IPS DF 4.7 (cell line): Measurements from ENCODE around the gene CPXM2.

Experiments
- DNase-seq: peaks from one replicate; pipeline ENCODE4 v3.0.0-alpha.2; 2013; ENCODE audit warnings: low spot score; ENCODE audit errors: extremely low read depth

The CPXM2 gene

DNA sequence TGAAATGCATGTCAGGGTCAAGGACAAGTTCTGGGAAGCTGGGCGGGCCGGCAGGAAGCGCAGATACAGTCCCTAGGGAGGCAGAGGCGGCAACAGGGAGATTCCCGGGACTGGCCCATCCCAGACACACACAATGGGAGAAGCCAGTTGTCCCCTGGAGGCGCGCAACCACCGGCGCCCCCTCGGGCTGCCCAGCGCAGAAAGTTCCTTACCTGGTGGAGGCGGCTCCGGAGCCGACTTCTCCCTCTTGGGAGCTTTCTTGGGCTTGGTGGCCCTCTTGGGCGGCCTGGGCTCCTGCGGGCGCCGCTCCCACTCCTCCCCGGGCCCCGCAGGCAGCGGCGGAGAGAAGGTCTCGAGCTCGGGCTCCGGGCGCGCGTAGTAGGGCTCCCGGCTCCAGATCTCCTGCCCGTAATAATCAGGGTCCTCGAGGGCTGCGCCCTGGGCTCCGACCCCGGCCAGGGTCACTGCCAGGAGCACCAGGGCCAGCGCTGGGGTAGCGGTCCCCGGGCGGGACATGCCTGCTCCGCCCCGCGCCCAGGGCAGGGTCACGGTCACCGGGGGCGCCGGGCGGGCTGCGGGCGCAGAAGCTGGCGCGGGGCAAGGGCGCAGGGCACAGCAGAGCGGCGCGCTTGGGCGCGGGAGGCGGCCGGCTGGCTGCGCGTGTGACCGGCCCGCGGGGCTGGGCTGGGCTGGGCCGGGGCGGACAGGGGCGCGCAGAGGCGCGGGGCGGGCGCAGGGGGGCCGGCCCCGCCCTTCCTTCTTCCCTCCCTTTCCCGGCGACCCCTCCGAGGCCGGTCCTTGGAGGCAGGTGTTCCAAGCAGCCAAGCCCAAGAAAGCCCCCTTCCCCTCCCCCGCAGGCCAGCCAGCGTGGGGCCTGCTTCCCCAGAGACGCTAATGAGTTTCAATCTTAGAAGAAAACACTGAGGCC, at the start of gene CPXM2:
CPXM2 (minus strand) TSS at position 664 of the 928 bp plus-strand sequence; CDS start at position 516, 148 bp downstream.
- DNase-seq, result no peak

DNA sequence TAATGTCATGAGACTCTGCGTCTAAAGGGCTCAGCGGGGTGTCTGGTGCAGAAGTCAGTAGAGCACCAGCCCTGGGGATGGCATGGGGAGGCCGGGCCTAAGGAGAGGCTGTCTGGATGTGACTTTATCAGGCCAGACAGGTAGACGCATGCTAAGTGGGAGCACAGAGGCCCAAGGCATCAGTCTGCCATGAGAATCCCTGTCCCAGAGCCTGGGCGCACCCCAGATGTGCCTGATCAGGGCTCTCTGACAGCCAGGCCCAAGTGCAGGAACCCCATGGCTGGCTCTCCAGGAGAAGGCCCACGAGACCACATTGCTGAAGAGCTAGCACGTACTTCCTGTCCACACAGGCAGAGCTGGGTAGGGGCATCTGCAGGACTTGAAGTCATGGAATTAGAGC, 48.0 kb upstream of the CPXM2 start:
- DNase-seq, result no peak

DNA sequence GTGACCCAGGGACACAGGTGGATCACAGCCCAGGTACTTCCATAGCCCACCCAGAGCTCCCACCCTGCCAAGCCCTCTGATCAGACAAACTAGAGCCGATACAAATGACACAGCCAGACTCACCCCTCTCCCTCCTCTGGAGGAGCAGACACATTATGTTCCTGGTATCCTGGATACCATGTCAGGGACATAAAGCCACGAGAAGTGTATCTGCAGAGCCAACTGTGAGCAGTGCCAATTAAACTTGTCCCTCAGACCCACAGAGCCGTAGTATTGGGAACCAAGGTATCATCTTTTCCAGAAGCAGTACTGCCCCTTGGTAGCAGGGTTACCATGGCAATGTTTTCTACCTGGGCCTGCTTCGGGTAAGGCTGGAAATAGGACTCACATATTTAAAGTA, 47.3 kb upstream of the CPXM2 start:
- DNase-seq, result no peak

DNA sequence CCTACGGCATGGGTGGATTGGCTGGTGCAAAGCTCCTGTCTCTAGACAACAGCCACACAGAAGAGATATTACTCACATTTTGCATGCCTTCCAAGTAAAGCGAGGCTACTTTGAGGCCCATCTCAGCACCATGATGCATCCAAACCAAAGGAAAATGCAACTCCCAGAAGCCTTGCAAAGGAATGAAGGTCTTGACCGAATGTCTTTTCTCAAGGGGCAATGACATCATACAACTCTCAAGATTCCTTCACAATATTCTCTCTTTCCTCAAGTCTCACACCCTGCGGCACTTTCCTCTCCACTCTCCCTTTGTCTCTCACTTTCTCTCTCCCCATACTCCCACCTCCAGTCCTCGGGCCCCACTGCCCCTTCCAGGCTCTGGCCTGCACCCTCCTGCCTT, 44.8 kb upstream of the CPXM2 start:
- DNase-seq, result no peak

DNA sequence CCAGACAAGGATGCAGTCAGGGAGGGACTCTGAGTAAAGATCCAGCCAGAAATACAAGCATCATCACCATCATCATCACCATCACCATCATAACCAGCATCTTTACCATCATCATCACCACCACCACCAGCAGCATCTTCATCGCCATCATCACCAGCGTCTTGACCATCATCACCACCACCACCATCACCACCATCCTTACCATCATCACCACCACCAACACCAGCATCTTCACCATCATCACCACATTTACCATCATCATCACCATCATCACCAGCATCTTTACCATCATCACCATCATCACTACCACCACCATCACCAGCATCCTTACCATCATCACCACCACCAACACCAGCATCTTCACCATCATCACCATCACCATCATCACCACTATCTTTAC, 44.1 kb upstream of the CPXM2 start:
- DNase-seq, result no peak

DNA sequence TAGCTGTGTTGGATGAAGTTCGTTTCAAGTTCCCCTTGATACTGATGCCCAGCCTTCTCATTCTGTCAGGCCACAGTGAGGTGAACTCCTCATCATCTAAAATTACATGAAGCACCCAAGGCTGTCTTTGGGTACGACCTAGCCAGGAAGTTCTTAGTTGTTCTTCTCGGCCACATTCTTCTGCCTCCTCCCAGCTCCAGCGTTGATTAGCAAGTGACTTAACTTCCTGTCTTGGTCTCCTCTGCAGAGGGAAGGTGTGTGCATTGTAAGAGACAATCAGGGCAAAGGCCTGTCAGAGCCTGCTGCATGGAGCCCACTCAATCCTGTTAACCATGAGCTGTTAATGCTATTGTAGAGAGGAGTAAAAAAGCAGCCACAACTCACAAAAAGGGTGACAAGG, 43.2 kb upstream of the CPXM2 start:
- no peak for DNase-seq

DNA sequence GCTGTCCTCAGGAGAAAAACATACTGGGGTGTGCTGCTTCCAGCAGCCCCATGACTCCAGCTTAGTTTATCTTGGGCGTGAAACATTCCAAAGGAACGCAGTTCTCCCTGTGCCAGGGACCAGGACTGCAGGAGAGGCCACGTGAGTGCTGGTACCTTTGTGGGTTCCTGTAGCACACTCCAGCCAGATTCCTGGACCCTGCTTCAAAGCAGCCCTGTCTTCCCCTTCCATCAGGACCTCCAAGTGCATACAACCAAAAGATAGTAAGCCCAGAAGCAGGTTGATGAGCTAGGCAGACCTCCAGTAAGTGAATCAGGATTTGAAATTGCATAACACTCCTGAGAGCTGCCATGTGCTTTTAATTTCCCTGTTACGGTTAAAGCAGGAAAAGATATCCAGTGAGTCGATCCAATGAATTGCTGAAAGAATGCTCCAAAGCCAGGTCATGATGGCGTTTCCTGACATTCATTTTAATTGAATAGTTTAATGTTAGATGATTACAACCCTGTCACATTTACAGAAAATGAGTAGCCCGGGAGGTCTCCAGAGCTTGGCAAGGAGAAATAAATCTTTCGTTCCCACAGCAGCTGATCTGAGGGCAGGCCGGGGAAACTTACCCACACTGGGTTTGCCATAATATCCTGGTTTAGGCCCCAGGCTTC, 38.9 kb upstream of the CPXM2 start:
- DNase-seq, result no peak

DNA sequence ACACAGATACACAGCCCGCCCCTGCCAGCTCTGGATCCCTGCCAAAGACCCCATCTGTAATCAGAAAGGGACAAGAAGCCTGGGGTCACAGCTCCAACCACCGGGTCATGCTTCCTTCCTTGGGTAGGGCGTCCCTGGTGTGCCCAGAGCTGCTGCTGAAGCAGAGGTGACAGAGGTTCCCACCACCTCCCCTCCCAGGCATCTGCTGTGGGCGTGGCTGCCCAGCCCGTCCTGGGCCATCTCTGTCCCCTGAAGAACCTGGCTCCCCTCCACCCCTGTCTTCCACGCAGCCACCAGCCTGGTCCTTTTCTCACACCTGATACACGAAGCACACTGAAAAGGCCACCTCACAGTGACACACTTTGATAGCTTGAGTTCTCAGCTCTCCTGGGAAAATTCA, 38.2 kb upstream of the CPXM2 start:
- DNase-seq, result no peak

DNA sequence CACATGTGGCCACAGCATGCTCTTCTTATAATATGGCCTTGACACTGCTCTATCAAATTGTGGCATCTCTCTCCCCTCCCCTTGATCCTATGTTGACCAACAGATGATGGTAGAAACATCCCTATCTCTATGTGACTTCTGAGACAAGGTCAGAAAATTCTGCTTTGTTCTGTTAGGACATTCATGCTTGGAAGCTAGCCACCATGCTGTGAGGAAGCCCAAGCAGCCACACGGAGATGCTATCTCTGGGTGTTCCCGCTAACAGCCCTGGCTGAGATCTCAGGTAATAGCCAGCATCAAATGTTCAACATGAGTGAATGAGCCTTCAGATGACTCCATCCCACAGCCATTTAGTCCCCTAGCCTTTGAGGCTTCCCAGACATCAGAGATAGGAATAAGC, 36.8 kb upstream of the CPXM2 start:
- no peak for DNase-seq

DNA sequence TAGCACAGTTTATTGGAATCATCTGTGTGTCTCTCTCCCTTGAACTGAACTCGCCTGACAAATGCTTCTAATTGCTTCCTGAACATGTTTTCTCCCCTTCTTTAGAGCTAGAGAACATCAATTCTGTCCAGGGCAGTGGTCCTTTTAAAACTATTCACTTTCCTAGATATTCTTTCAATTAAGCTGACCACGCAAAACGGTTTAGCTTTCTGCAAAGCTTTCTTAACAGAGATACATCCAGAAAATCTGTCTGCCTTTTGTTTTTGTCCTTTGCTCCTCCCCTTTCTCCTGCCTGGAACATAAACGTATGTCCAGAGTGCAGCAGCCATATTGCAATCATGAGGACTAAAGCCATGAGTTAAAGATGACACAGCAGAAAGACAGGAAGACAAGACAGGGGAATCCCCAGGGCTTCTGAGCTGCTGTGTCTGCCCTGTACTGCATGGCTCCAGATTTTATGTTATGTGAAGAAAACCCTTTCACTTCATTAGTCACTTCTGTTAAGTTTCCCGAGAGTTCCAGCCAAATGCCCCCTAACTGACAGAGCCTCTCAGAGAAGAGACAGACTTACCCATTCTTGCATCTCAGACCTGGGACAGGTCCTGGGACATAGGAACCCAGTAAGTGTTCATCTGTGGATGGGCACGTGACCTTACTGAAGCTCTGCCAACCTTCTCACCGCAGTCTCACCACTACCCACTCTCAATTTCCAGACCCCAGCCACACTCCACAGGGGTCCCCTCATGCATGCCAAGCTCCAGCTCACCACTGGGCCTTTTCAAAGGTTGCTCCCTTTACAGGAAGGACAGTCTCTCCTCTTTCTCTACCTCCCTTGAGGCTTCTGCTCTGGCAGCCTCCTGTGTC, 35.0 kb upstream of the CPXM2 start:
- DNase-seq, result no peak

DNA sequence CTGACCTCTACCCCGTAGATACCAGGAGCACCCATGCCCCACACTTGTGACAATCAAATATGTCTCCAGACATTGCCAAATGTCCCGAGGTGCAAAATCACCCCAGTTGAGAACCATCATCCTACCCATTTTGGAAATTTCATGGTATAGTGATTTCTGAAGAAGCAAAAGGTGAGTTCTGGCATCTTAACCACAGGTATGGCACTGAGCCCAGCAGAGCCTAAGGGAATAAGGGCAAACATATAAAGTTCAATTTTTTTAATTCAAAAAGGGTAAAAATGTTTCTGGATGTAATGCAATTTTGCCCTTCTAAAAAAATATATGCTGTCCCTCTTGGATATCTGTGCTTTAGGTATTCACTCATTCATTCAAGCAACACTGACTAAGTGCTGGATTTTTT, 30.5 kb upstream of the CPXM2 start:
- DNase-seq, result no peak

DNA sequence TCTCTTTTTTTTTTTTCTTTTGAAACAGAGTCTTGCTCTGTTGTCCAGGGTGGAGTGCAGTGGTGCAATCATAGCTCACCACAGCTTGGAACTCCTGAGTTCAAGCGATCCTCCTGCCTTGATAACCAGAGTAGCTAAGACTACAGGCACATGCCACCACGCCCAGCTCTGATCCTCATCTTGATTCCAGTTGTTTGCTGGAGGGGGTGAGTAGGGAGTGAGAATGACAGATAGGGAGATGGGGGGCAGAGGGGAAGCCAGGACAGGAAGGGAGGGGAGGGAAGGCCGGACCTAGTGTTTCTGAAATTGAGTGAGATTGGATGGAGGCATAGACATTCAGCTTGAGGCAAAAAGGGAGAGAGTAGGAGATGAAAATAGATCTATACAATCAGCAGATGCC, 25.2 kb upstream of the CPXM2 start:
- DNase-seq, result no peak

DNA sequence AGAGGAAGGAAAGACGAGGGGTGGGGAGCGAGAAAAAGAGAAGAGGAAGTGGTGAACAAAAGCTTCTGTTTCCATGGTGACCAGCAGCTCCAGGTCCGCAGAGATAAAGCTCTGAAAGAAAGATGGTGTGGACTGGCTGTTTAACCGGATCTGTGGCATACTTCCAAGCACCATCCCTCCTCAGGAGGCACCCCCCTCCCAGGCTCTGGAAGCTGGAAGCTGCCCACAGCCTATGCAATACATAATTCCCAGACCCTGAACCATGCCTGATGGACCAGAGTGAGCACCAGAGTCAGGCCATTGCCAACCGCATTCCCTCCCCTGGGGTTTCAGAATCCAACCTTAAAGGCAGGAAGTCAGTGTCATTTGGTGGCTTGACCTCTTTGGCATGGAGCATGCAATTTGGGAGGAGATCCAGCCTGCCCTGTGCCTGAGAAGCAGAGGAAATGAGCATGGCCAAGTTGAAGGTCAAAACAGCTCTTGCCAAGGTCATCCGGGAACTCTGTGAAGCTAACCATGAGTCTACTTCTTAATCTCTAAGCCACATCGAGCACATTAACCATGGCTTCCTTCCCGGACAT, 22.2 kb upstream of the CPXM2 start:
- DNase-seq, result no peak

DNA sequence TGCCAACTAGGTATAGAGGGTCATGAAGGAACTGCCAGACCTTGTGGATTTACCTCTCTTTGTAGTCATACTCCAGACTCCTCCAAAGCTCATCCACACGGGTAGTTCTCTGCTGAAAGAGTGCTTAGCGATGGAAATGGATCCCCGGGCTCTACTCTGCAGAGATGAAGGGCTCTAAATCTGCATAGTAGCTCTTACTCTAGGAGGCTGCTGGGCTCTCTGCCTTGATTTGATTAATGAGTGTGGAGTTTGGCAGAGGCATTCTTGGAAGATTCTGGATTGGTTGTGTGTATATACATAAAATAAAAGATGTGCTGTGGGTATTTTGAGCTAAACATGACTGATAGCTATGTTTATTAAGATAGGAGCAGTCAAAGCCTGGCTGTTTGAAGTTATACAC, 21.3 kb upstream of the CPXM2 start:
- no peak for DNase-seq

DNA sequence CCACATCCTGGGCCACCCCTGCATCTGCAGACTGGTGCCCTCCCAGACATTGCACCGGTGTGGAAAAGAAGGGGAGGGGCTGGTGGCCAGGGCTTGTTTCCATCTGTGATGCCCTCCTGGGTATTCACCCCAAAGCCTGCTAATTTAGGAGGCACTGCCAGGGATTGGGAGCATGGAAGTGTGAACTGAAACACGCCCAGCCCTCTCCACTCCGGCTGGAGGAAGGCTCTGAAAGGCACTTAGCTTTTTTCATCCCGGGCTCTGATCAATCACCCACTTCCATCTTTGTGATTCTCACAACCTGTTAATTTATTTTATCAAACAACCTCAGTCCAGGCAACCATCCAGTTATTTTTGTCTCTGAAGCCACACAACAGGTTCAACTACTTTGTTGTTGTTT, 20.9 kb upstream of the CPXM2 start:
- no peak for DNase-seq

DNA sequence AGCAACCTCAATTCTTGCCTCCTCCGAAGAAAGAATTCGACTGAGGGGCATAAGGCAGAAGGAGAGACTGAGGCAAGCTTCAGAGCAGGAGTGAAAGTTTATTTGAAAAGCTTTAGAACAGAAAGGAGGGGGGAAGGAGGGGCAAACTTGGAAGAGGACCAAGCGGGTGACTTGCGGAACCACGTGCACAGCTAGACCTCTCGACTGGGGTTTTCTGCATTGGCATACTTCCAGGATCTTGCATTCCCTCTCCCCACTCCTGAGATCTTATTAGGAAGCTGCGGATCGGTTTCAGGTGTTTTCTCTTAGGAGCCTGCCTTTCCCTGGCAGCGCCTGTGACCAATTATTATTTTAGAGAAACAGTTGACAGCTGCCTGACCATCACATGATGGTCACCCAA, 20.3 kb upstream of the CPXM2 start:
- no peak for DNase-seq

DNA sequence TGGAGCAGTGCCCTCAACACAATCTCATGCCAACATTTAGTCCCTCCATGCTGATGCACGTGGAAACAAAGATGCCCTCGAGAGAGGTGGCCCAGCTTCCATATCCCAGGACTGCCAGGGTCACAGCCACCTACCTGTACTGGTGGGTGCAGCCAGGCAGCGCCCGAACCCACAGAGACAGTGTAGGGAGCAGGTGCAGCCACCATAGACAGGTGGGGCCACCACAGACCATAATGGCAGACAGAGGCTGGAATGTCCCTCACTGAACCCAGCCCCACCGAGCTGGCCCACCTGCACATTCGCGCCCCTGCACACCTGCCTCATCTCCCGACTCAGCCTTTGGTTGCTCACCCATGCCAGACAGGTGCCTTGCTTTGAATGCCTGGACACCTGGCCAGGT, 18.3 kb upstream of the CPXM2 start:
- no peak for DNase-seq

DNA sequence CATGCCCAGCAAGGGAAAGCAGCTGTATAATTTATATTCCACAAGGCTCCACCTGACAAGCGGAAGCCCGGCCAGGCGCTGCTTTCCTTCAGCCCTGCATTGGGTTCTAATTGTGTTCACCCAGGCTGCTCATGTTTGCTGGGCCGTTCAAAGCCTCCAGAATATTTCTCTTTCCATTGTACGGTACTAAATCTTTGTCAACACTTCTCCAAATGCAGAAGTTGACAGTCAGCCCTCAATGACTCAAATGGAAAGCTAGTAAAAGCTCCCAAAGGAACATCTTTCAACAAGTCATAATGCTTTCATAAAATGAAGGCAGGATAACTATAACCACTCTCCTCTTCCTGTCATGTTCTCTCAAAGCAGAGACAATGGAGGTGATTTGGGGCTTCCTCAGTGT, 17.8 kb upstream of the CPXM2 start:
- DNase-seq, result no peak

DNA sequence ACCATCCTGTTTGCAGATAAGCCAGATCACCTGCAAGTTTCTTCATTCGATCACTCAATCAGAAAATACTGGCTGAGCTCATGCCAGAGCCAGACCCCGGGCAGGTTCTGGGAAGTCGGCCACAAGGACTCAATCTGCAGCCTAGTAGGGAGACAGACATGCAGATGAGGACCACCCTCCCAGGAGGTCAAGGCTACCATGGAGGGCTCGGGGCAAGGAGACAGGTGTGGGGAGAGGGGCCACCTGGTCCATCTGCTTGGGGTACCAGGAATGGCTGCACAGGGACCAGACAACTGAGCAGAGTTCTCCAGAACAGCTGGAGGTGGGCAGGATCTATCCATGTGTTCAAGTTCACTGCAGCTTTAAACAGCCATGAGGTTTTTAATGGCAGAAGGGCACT, 16.8 kb upstream of the CPXM2 start:
- no peak for DNase-seq

DNA sequence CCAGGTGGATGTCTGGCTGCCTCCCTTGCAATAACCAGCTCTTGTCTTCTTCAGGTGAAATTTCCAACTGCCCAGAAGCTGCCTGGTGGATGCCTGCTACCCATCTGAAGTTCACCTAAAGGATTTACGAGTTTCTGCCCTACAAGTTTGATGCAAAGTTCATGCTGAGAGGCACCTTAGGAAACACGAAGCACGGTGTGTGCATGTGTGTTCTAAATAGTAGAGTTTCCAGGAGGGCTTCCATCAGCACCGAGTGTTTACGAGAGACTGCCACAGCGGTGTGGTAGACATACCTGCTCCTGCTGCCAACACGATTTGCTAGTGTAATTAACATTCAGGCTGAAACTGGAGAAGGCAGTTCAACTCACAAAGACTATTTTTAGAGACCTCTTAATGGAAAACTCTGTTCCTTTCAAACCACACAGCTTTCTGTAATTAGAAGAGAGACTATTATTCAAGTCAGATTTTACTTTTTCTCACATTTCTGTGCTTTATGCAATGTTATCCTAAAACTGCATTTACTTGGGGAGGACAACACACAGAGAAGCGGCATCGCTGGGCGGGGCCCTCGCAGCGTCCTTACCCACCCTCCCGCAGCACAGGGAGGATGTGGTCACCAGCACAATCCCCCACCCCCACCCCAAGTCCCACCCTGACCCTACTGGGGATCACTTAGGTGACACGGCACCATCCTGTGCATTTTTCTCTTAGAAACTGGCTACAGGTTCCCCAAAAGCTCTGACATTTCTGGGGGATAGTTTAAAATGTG, 15.5 kb upstream of the CPXM2 start:
- DNase-seq, result no peak

DNA sequence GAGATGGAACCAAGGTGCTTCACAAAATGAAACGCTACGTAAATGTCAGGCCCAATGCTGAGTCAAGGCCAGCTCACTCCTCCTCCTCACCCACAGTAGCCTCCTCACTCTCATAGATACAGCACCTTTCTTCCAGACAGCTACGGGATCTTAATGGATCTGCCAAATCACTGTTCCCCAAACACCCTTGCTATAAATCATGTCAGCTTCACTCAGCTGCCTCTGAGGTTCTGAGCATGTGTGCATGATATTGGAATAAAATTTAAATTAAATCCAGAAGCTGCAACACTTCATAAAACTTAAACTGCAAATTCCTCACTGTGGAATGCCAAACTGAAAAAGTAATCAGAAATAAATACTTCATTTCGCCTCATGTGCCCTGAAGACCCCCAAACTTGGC, 14.7 kb upstream of the CPXM2 start:
- DNase-seq, result no peak
